SH-SY5Y (cell line): ENCODE results near the gene NUDT21.

Experiments used
- GATA2 ChIP-seq: IDR thresholded peaks from 2 replicates; pipeline ENCODE4 v1.6.1; 2011; ENCODE audit warnings: mild to moderate bottlenecking, low read depth, low read length
- GATA3 ChIP-seq: IDR thresholded peaks from 2 replicates; pipeline ENCODE4 v1.6.1; 2011; ENCODE audit warnings: low read depth, mild to moderate bottlenecking, low read length, moderate library complexity

The NUDT21 gene

DNA sequence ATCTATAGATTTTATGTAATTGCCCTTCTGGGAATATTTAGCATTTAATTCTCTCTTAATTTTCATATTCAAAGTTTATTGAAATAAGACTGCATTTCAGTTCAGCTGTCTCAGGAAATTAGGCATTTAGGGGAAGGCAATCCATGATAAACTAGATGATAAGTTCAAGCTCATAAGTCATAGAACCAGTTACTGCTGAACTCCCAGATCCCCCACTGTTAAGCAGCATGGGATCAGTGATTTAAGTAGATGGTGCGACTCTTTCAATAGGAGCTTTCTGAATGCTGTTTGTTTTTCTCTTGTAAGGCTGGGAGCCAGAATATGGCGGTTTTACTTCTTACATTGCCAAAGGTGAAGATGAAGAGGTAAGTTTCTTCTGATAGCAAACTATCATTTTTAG lies 24.1 kb upstream of the NUDT21 start:
- no peak for TF ChIP-seq GATA3

DNA sequence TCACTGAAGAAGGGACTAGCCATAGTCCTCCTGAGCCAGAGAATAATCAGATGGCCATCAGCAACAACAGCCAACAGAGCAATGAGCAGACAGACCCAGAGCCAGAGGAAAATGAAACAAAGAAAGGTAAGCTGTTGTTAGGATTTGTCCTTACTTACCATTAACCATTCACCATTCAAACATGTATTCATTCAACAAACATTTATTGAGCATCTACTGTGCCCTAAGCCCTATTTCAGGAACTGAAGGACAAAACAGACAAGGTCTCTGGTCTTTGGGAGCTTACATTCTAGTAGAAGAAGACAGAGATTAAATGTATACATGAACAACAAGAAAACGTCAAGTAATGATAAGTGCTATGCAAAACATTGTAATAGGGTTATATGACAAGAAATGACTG lies 19.5 kb upstream of the NUDT21 start:
- no peak for TF ChIP-seq GATA2
- TF ChIP-seq GATA3 = no peak

DNA sequence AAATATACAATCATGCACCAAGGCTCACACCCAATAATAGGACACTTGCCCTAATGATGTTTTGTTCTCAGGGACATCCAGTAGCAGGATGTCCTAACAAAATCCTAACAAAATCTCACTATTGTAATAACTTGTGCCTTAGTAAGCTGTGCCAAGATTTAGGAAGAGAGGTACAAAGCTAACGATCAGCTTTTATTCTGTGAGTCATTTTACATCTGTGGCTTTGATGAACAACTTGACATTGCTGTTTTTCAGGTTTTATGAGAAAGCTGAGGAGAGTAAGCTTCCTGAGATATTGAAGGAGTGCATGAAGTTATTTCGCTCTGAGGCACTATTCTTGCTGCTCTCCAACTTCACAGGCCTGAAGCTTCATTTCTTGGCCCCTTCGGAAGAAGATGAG lies 19.1 kb upstream of the NUDT21 start:
- TF ChIP-seq GATA3 (no peak), GATA2 (no peak)

DNA sequence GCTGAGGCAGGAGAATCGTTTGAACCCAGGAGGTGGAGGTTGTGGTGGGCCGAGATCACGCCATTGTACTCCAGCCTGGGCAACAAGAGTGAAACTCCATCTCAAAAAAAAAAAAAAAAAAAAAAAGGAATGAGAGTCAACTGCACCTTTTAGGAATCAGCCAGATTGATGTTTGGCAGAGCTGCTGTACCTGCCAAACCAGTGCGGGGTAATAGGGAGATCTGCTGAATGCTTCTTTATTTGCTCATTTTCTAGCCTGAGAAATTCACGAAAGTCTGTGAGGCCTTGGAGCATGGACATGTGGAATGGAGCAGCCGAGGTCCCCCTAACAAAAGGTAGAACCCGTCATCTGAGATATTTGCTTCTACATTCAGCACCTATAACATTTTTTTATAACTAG lies 18.6 kb upstream of the NUDT21 start:
- TF ChIP-seq GATA2 = no peak
- no peak for TF ChIP-seq GATA3

DNA sequence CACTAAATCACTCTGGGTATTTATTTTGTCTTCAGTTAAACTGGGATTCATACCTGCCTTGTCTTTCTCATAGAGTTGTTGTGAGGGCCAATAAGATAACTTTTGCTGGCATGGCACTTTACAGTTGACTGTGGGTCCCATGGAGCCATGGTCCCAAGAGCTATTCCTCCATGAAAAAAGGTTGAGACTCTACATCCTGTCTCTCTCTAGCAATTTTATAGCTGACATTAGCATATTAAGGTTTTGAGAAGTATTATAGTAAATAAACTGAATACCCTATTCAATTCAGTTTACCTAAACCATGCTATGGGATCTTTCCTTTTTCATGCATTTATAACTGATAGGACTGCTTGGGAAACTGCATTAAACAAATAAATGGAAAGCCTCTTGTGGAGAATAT lies 17.7 kb upstream of the NUDT21 start:
- no peak for TF ChIP-seq GATA3
- no peak for TF ChIP-seq GATA2

DNA sequence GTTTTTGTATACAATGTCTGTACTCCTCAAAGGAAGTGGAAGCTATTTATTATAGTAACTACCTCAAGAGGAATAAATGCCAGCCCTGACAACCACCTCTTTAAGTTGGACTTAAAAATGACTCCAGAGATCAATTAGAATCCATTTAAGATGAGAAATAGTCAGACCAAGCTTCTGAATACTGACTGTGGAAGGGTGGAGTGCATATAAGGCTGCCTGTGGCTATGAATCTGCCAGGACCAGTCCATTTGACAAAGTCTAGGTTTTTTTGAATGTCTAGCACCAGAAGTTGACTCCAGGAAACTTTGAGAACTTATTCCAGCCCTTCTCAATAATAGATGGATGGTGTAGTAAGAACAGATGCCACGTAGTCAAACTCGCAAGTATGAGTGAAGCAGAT lies 15.2 kb upstream of the NUDT21 start:
- TF ChIP-seq GATA3 (no peak), GATA2 (no peak)

DNA sequence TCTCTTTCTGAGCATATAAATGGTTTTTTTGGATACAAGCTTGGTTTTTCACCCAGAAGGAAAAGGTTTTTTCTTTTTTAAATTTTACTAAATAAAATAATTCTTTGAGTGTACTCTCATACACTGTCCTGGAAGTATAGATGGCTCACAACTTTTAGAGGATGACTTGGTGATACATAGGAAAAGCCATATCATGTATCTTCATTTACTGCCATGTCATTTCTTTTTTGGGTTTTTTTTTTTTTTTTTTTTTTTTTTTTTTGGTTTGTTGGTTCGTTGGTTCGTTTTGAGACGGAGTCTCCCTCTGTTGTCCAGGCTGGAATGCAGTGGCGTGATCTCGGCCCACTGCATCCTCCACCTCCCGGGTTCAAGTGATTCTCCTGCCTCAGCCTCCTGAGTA lies 12.0 kb upstream of the NUDT21 start:
- TF ChIP-seq GATA3 (no peak), GATA2 (no peak)

DNA sequence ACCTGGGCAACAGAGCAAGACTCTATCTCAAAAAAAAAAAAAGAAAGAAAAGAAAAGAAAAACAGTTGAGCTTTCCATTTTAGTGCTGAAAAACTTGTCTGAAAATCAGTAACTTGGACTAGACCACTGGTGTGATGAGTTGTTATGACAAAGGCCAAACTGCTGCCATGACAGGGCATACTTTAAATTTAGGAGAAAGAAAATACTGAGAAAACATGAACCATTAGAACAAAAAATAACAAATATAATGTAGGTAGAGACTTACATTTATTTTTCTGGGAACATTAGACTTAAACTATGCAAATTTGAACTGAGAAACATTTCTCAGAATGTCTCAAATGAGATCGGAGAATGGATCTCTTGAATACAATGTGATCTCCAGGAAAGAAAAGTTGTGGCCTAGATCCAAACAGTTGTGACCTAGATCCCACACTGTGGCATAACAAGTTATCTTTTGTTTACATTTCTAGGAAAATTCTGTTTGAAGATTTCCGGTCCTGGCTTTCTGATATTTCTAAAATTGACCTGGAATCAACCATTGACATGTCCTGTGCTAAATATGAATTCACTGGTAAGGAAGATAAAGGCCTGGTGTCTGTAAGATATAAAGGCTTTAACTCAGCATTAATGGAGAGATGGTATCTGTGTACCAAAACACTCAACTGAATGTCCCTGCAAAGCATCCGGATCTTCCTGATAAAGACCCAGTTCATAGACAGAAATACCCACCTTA lies 11.1 kb upstream of the NUDT21 start:
- TF ChIP-seq GATA3 (peak; percentile 85), GATA2 (peak; percentile 85; the same call in 1 of the 2 replicates)

DNA sequence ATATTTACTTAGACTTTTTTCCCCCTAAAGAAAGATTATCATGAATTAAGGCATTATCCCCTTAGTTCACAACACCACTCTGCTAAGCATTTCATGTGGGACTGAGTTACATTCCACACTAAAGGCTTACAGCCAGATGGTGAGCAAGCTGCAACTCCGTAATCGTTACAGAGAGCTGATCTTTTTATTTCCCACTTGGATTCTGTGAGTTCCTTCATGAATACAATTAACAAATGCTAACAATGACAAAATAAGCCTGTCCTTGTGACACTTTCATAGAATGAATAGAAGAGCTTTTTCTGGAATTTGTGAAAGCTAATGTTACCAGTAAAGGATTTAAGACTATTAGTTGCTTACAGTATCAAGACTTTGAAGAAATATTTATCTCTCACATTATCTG lies 9.0 kb upstream of the NUDT21 start:
- TF ChIP-seq GATA3 (no peak), GATA2 (no peak)

DNA sequence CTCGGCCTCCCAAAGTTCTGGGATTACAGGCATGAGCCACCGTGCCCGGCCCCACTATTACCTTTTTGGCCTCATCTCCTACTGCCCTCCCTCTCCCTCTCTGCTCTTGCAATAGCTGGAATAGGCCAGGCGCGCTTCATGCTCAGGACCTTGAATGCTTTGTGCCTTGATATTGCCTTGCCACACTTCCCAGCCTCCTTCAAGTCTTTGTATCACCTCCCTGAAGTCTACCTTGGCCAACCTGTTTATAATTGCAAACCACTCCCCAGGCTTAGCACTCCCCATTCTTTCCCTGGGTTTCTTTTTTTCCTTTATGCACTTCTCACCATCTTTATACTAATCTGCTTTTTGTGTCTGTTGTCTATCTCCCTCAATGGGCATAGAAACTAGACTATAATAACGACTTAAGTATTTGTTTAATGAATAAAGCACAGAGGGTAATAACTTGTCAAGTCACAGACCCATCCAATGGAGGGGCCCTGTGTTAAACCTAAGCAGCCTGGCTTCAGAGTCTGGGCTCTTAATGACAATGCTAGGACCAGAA lies 6.9 kb upstream of the NUDT21 start:
- no peak for TF ChIP-seq GATA2
- TF ChIP-seq GATA3 = no peak

DNA sequence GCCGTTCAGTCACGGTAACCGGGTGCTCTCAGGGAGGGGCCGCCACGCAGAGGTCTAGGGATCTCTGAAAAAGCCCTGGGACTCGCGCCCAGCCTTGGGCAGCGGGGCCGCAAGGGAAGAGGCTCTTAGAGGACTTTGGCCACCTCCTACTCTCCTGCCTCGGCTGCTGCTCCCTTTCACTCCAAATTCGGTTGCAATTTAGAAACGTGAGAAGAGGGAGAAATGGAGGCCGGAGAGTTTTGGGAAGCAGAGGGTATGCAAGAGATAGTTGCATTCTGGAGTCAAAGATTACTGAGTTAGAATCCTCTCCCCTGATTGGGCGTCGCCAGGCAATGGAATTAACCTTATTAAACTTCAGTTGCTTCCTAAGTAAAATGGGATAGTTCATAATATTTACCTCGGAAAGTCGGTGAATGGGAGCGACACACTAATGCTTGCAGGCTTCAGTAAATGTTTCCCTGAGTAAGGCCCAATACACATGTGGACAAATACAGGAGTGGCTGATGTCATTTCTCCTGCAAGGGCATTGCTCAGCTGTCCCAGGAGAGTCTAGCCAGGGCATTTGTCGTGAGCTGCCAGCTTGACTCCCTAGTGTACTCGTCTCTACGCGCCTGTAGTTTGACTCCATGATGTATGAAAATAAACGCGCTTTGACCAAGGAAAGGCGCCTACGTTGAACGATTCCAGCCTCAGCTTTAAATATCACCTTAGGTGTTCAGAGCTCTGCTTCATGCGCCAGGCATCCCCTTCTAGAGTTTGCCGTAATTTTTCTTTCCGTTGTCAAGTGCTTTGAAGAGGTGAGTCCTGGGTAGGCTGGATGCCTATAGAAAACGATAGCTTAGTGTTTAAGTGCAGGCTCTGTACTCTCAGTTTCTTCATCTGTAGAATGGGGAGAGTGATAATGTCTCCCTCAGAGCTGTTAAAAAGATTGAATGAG lies 889 bp upstream of the NUDT21 start:
- TF ChIP-seq GATA3 = no peak
- TF ChIP-seq GATA2 = no peak

DNA sequence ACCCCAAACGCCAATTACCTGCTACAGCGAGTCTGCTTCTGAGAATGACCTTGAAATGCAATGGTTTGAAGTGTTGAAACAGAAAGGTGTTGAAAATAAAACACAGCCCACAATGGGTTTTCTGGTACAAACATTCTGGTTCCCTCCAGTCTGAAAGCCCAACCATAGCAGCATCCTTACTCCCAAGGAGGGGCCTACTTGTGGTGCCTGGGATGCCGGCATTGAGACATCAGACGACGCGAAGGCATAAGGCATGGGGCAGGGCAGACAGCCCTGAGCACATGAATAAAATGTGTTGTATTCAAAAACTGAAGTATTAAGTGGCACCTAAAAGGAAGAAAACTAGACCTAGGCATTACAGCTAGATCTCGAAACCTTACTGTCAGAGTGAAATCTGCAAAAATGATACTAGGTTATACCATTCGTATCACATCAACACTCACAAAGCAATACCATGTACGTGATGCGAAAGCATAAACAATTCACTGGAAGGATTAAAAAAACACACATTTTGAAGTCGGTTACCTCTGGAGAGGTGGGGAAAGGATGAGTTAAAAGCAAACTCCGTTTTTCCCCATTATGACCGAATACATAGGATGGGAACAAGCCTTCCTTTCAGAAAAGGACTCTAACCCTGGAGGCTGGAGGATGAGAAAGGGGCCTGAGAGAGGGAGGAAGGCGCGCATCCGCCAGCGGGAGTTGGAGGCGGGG lies 702 bp downstream of the NUDT21 start:
- TF ChIP-seq GATA2 = no peak
- no peak for TF ChIP-seq GATA3

DNA sequence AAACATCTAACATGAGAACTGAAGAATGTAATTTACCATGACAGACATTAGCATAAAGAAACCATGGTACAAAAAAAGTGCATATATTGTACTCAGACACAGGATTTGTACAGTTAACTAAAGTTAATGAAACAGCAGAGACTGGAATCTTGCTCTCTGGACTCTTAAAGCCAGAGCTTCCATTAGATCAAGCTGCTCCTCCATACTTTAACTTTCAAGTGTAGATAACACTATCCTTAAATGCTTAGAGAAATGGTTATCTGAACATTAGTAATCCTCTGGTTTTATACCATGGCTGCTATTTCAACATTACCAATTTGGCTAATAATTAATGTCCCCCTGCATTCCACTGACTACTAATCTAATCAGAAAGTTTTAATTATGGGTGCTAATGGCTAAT lies 3.1 kb downstream of the NUDT21 start:
- TF ChIP-seq GATA3 (no peak), GATA2 (no peak)

DNA sequence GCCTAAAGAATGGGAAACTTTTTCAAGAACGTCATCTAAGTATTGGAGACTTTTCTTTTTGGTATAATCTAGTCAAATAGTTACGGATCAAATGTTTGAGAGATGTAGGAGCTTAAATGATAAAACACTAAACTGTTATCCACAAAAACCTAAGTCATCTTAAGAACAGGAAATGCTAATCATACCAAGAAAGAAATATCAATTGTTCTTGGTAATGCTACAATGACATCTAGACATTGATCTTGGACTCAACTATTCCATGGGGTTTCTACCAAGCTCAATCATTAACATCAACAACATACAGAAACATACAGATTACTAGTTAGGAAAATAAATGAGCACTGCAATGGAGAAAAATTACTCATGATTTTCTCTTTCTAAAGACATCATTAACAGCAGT lies 3.8 kb downstream of the NUDT21 start:
- TF ChIP-seq GATA2 (no peak), GATA3 (no peak)

DNA sequence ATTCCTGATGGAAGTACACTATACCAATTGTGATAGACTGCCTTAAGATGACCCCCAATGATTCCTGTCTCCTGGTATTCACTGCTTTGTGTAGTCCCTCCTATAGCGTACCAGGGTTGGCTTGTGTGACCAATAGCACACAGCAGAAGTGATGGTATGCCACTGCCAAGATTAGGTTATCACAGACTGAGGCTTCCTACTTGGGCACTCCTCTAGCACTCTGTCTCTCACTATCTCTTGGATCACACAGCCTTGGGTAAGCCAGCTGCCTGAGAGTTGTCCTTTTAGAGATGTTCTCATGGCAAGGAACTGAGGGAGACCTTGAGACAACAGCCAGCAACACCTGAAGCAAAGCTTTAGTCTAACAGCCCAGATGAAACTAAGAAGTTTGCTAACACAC lies 13.1 kb downstream of the NUDT21 start:
- TF ChIP-seq GATA2 = no peak
- TF ChIP-seq GATA3 = no peak
